Measurements from ENCODE around the gene OR14A2. TPM values are rescaled to one million over a fixed set of nuclear protein-coding genes. Genes with fewer than 3 reads are reported as not detected.
"Not testable (repeated sequence)": the region's sequence is repeated elsewhere in the genome, so short reads cannot be mapped to it uniquely, and the experiment has no call there.

OR14A2 gene
- total RNA-seq: not detected

GRCh38 chr1:247748041-247748440 lies at the start of gene OR14A2:
TSS of gene OR14A2 (minus strand) at chr1:247748141.
- DNase-seq (ENCODE audit: low spot score) (no peak), ATAC-seq (ENCODE audit: insufficient number of reproducible peaks, low FRiP score, low read depth) (no peak)
- Histone ChIP-seq H3K4me3 (no peak within 1 kb of the TSS), H3K36me3 (no peaks in the 10 kb centered on the region), H3K9me3 (peaks cover 4% of the 10 kb centered on the region), H3K4me1 (ENCODE audit: control insufficient read depth in 1 of 2, low read depth in 2 of 2) (no peaks in the 10 kb centered on the region), H3K27ac (no peak within 1 kb of the TSS), H3K27me3 (replicated peaks; ENCODE audit: insufficient read depth) (no peaks in the 10 kb centered on the region)
- no peak for TF ChIP-seq CTCF (IDR thresholded peaks at IDR 0.05)

GRCh38 chr1:247797518-247797917 lies 49.6 kb upstream of the OR14A2 start:
- no peak for DNase-seq (ENCODE audit: low spot score)
- no peaks in the 10 kb centered on the region for H3K36me3 ChIP-seq
- no peaks in the 10 kb centered on the region for H3K27me3 ChIP-seq (replicated peaks; ENCODE audit: insufficient read depth)
- no peak overlapping the region for H3K27ac ChIP-seq
- no peak for TF ChIP-seq CTCF (IDR thresholded peaks at IDR 0.05)
- no peaks in the 10 kb centered on the region for H3K9me3 ChIP-seq
- no peak for ATAC-seq (ENCODE audit: insufficient number of reproducible peaks, low FRiP score, low read depth)
- H3K4me3 ChIP-seq: no peak overlapping the region
- H3K4me1 ChIP-seq (ENCODE audit: control insufficient read depth in 1 of 2, low read depth in 2 of 2): no peaks in the 10 kb centered on the region

- DNase-seq (ENCODE audit: low spot score): no peak
Measured at GRCh38 chr1:247769603-247770002, 21.7 kb upstream of the OR14A2 start.

GRCh38 chr1:247760456-247760855 lies 12.5 kb upstream of the OR14A2 start, which contains the start of gene OR1C1:
TSS of gene OR1C1 (minus strand) at chr1:247760556. CDS start at chr1:247758406, 2,150 bp downstream.
- ATAC-seq (ENCODE audit: insufficient number of reproducible peaks, low FRiP score, low read depth): no peak
- no peak within 1 kb of the TSS for H3K27ac ChIP-seq
- TF ChIP-seq CTCF (IDR thresholded peaks at IDR 0.05): no peak
- H3K4me3 ChIP-seq: no peak within 1 kb of the TSS
- no peaks in the 10 kb centered on the region for H3K9me3 ChIP-seq
- H3K27me3 ChIP-seq (replicated peaks; ENCODE audit: insufficient read depth): no peaks in the 10 kb centered on the region
- DNase-seq (ENCODE audit: low spot score): no peak
- no peaks in the 10 kb centered on the region for H3K4me1 ChIP-seq (ENCODE audit: control insufficient read depth in 1 of 2, low read depth in 2 of 2)
- H3K36me3 ChIP-seq: no peaks in the 10 kb centered on the region

More at GRCh38 chr1:247769603-247770002, 21.7 kb upstream of the OR14A2 start:
- TF ChIP-seq CTCF (IDR thresholded peaks at IDR 0.05): no peak
- H3K4me1 ChIP-seq (ENCODE audit: control insufficient read depth in 1 of 2, low read depth in 2 of 2): no peaks in the 10 kb centered on the region
- no peak for ATAC-seq (ENCODE audit: insufficient number of reproducible peaks, low FRiP score, low read depth)
- H3K27ac ChIP-seq: no peak overlapping the region
- no peaks in the 10 kb centered on the region for H3K27me3 ChIP-seq (replicated peaks; ENCODE audit: insufficient read depth)
- H3K9me3 ChIP-seq: no peaks in the 10 kb centered on the region
- no peak overlapping the region for H3K4me3 ChIP-seq
- H3K36me3 ChIP-seq: no peaks in the 10 kb centered on the region

- ATAC-seq (ENCODE audit: insufficient number of reproducible peaks, low FRiP score, low read depth); H3K36me3 ChIP-seq; H3K27ac ChIP-seq: not testable (repeated sequence)
Measured at GRCh38 chr1:247754311-247754710, 6.4 kb upstream of the OR14A2 start.

GRCh38 chr1:247749870-247750269 lies 1.9 kb upstream of the OR14A2 start:
- H3K36me3 ChIP-seq: no peaks in the 10 kb centered on the region
- no peak overlapping the region for H3K4me3 ChIP-seq
- H3K4me1 ChIP-seq (ENCODE audit: control insufficient read depth in 1 of 2, low read depth in 2 of 2): no peaks in the 10 kb centered on the region
- ATAC-seq (ENCODE audit: insufficient number of reproducible peaks, low FRiP score, low read depth) (no peak), DNase-seq (ENCODE audit: low spot score) (no peak)
- peaks cover 4% of the 10 kb centered on the region for H3K9me3 ChIP-seq
- no peaks in the 10 kb centered on the region for H3K27me3 ChIP-seq (replicated peaks; ENCODE audit: insufficient read depth)
- TF ChIP-seq CTCF (IDR thresholded peaks at IDR 0.05): no peak
- H3K27ac ChIP-seq: no peak overlapping the region

More at GRCh38 chr1:247754311-247754710, 6.4 kb upstream of the OR14A2 start:
- DNase-seq (ENCODE audit: low spot score); H3K4me1 ChIP-seq (ENCODE audit: control insufficient read depth in 1 of 2, low read depth in 2 of 2); H3K4me3 ChIP-seq; H3K9me3 ChIP-seq; H3K27me3 ChIP-seq (replicated peaks; ENCODE audit: insufficient read depth): not testable (repeated sequence)
